Measurements from ENCODE around the gene ERG.

GRCh38 chr21:38511198-38511597 is 12.9 kb upstream of the ERG start:
- TF ChIP-seq CTCF (IDR thresholded peaks at IDR 0.05): no peak
- no peak for TF ChIP-seq POLR2A (IDR thresholded peaks at IDR 0.05; ENCODE audit: low read depth)

All from esophagus muscularis mucosa (tissue), 3 donors.